ENCODE data around the gene DGKI. TPM values are rescaled to one million over a fixed set of nuclear protein-coding genes. Genes with fewer than 3 reads are reported as not detected.

Gene DGKI
- total RNA-seq, 2 donors from 2014 or later = 0.04 to 0.64 TPM

DNA sequence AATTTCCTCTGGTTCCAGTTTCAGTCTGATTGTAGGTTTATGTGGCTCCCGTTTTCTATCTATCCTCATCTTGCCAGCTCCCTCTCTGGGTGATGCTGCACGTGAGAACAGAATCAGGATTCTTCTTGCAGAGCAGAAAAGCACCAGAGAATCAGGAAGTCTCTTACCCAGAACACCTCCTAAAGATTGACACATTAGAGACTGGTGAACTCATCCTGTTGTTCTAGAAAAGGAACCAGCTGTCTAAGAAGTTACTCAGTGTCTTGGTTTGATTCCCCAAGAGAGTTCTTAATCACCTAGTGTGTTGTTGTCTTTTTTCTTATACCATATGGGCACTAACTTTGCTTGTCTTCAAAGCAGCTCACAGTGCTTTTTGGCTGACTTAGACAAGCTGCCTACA lies 152.4 kb downstream of the DGKI start:
- no peak overlapping the region for H3K9ac ChIP-seq (ENCODE audit: extremely low read depth, low read length, poor library complexity, severe bottlenecking)
- Mint-ChIP-seq H3K27ac (no peak overlapping the region), H3K9me3 (no peaks in the 10 kb centered on the region), H3K4me3 (no peak overlapping the region), H3K27me3 (ENCODE audit: insufficient read depth) (no peaks in the 10 kb centered on the region), H3K4me1 (no peaks in the 10 kb centered on the region), H3K36me3 (ENCODE audit: low read depth) (no peaks in the 10 kb centered on the region)
- DNase-seq = no peak
- H3K27me3 ChIP-seq (ENCODE audit: control insufficient read depth, insufficient read depth, low read length, poor library complexity, severe bottlenecking) = no peaks in the 10 kb centered on the region
- no peak overlapping the region for H3K4me3 ChIP-seq (ENCODE audit: low read length)
- TF ChIP-seq, protein P1, sequence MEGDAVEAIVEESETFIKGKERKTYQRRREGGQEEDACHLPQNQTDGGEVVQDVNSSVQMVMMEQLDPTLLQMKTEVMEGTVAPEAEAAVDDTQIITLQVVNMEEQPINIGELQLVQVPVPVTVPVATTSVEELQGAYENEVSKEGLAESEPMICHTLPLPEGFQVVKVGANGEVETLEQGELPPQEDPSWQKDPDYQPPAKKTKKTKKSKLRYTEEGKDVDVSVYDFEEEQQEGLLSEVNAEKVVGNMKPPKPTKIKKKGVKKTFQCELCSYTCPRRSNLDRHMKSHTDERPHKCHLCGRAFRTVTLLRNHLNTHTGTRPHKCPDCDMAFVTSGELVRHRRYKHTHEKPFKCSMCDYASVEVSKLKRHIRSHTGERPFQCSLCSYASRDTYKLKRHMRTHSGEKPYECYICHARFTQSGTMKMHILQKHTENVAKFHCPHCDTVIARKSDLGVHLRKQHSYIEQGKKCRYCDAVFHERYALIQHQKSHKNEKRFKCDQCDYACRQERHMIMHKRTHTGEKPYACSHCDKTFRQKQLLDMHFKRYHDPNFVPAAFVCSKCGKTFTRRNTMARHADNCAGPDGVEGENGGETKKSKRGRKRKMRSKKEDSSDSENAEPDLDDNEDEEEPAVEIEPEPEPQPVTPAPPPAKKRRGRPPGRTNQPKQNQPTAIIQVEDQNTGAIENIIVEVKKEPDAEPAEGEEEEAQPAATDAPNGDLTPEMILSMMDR (conservative IDR thresholded peaks at IDR 0.05) = no peak
- H3K36me3 ChIP-seq (ENCODE audit: control insufficient read depth, insufficient read depth, low read length) = no peaks in the 10 kb centered on the region
- no peaks in the 10 kb centered on the region for H3K9me3 ChIP-seq (ENCODE audit: control insufficient read depth, low read length)
- no peaks in the 10 kb centered on the region for H3K4me1 ChIP-seq (ENCODE audit: control insufficient read depth, insufficient read depth, low read length)
- WGBS, 2 experiments (ENCODE audit: insufficient coverage in 1 of 2, insufficient read length in 1 of 2) = 80 to 81% methylated on average over 1 to 2 of the region's 2 CpGs
- H3K27ac ChIP-seq (ENCODE audit: low read depth, low read length) = no peak overlapping the region

DNA sequence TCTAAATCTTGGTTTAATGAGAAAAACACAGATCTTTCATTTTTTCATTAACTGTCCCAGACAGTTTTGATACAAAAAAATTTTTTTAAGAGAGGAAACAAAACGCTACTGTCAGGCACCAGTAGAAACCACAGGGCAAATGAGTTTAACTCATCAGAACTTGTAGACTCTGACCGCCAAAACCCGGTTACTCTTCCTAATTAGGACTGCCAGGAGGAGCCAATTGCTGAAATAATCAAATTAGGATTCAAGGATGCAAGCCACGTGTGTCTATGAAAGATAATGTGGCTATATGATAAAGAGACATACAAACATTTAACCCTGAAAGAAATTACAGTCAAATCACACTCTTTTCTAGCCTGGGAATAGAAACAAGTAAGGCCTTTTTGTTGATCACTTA lies 154.4 kb downstream of the DGKI start:
- Histone ChIP-seq H3K4me1 (ENCODE audit: control insufficient read depth, insufficient read depth, low read length) (no peaks in the 10 kb centered on the region), H3K9ac (ENCODE audit: extremely low read depth, low read length, poor library complexity, severe bottlenecking) (no peak overlapping the region), H3K9me3 (ENCODE audit: control insufficient read depth, low read length) (no peaks in the 10 kb centered on the region), H3K4me3 (ENCODE audit: low read length) (no peak overlapping the region), H3K36me3 (ENCODE audit: control insufficient read depth, insufficient read depth, low read length) (no peaks in the 10 kb centered on the region), H3K27ac (ENCODE audit: low read depth, low read length) (no peak overlapping the region), H3K27me3 (ENCODE audit: control insufficient read depth, insufficient read depth, low read length, poor library complexity, severe bottlenecking) (no peaks in the 10 kb centered on the region)
- Mint-ChIP-seq H3K27me3 (ENCODE audit: insufficient read depth) (no peaks in the 10 kb centered on the region), H3K36me3 (ENCODE audit: low read depth) (no peaks in the 10 kb centered on the region), H3K4me1 (no peaks in the 10 kb centered on the region), H3K4me3 (no peak overlapping the region), H3K27ac (no peak overlapping the region), H3K9me3 (no peaks in the 10 kb centered on the region)
- TF ChIP-seq, protein P1 (conservative IDR thresholded peaks at IDR 0.05) = no peak
- WGBS, 2 experiments (ENCODE audit: insufficient coverage in 1 of 2, insufficient read length in 1 of 2) = 95 to 100% methylated on average over 1 to 3 of the region's 4 CpGs
- DNase-seq = no peak

DNA sequence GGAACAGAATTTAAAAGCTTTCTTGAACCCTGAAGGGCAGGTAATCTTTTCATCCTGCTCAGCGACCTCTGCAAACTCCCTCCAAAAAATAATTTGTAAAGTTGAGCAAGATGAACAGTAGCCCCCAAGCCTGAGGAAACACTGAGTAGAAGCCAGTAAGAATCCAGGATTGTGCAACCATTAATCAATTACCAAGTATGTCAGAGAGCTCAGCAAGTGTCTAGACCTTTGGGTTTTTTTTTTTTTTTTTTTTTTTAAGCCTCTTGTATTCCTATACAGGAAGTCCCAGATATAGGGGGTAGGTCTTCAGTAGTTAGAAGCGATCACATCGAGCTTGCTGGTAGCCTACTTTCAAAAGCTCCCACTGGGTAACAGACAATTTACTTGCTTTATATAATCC lies 155.2 kb downstream of the DGKI start:
- no peaks in the 10 kb centered on the region for H3K4me1 ChIP-seq (ENCODE audit: control insufficient read depth, insufficient read depth, low read length)
- TF ChIP-seq, protein P1 (conservative IDR thresholded peaks at IDR 0.05) = no peak
- WGBS, 2 experiments (ENCODE audit: insufficient coverage in 1 of 2, insufficient read length in 1 of 2) = 80 to 89% methylated on average over 2 to 3 of the region's 3 CpGs

More for the DNA sequence above, 155.2 kb downstream of the DGKI start:
- no peak overlapping the region for H3K9ac ChIP-seq (ENCODE audit: extremely low read depth, low read length, poor library complexity, severe bottlenecking)
- H3K27ac Mint-ChIP-seq = no peak overlapping the region
- H3K36me3 ChIP-seq (ENCODE audit: control insufficient read depth, insufficient read depth, low read length) = no peaks in the 10 kb centered on the region
- no peaks in the 10 kb centered on the region for H3K36me3 Mint-ChIP-seq (ENCODE audit: low read depth)
- no peaks in the 10 kb centered on the region for H3K9me3 ChIP-seq (ENCODE audit: control insufficient read depth, low read length)
- H3K4me3 Mint-ChIP-seq = no peak overlapping the region
- no peaks in the 10 kb centered on the region for H3K9me3 Mint-ChIP-seq
- no peaks in the 10 kb centered on the region for H3K27me3 ChIP-seq (ENCODE audit: control insufficient read depth, insufficient read depth, low read length, poor library complexity, severe bottlenecking)
- no peak for DNase-seq
- H3K27me3 Mint-ChIP-seq (ENCODE audit: insufficient read depth) = no peaks in the 10 kb centered on the region
- H3K4me1 Mint-ChIP-seq = no peaks in the 10 kb centered on the region
- H3K4me3 ChIP-seq (ENCODE audit: low read length) = no peak overlapping the region
- no peak overlapping the region for H3K27ac ChIP-seq (ENCODE audit: low read depth, low read length)
